NCI-H187 (cell line): Measurements from ENCODE around the gene ZNRF1.
A peak's percentile ranks its signal among the peaks of the same experiment; 100 is the strongest.

ENCODE experiments used
- DNase-seq, 2 experiments: peaks; one replicate each; lab custom pipeline; 2025; lab: John Stamatoyannopoulos, UW

ZNRF1 gene

GRCh38 chr16:75062135-75062975, 63.5 kb downstream of the ZNRF1 start:
- DNase-seq: peak in 1 of 2 experiments; percentile 11

- DNase-seq: no peak
These were observed 64.1 kb downstream of the ZNRF1 start for GRCh38 chr16:75062976-75063346.

GRCh38 chr16:75063549-75064088, 64.8 kb downstream of the ZNRF1 start:
- no peak for DNase-seq

- peak; percentile 15 to 21 for DNase-seq
These were observed 65.8 kb downstream of the ZNRF1 start for GRCh38 chr16:75064403-75065148.

- DNase-seq: no peak
These were observed 66.3 kb downstream of the ZNRF1 start for GRCh38 chr16:75065149-75065505.

GRCh38 chr16:75065521-75066149, 66.8 kb downstream of the ZNRF1 start:
- DNase-seq: no peak

- DNase-seq: no peak
These were observed 68.1 kb downstream of the ZNRF1 start for GRCh38 chr16:75066861-75067447.

GRCh38 chr16:75068085-75069031, 69.5 kb downstream of the ZNRF1 start:
- no peak for DNase-seq

- no peak for DNase-seq
These were observed 71.4 kb downstream of the ZNRF1 start for GRCh38 chr16:75070012-75070841.

- no peak for DNase-seq
These were observed 72.8 kb downstream of the ZNRF1 start for GRCh38 chr16:75071621-75072020.

- no peak for DNase-seq
These were observed 73.6 kb downstream of the ZNRF1 start for GRCh38 chr16:75072239-75072947.

- no peak for DNase-seq
These were observed 74.9 kb downstream of the ZNRF1 start for GRCh38 chr16:75073545-75074303.

GRCh38 chr16:75074304-75074793, 75.5 kb downstream of the ZNRF1 start:
- no peak for DNase-seq

- DNase-seq: no peak
These were observed 76.3 kb downstream of the ZNRF1 start for GRCh38 chr16:75074920-75075687.

- no peak for DNase-seq
These were observed 77.0 kb downstream of the ZNRF1 start for GRCh38 chr16:75075688-75076268.

GRCh38 chr16:75078886-75079285, 80.1 kb downstream of the ZNRF1 start:
- no peak for DNase-seq

- DNase-seq: no peak
These were observed 80.6 kb downstream of the ZNRF1 start for GRCh38 chr16:75079346-75079926.
